K562 (cell line): ENCODE results near the gene SLC30A3. TPM values are rescaled to one million over a fixed set of nuclear protein-coding genes. Genes with fewer than 3 reads are reported as not detected.

Source experiments
- ATAC-seq: fragments of 200-7000 bp; cut with Tn5 transposase; 3 replicates; pipeline ENCODE4 v1.9.1; 2020; ENCODE audit warnings: moderate library complexity
- BruUV-seq: library from RNA; stranded (reverse); fragments of 400-500 nt; replicated peaks from 2 replicates; lab custom pipeline; 2021; lab: Mats Ljungman, UMichigan
- CTCF ChIA-PET: fragments of 300-600 bp; formaldehyde crosslinking; extraction: SDS; loops from one replicate; lab custom pipeline; 2021; ENCODE audit warnings: low intra/inter-chr PET ratio; lab: Yijun Ruan, JAX
- POLR2A ChIA-PET: fragments of 300-600, 350-650 bp; sonication (Branson Sonifier 250); formaldehyde crosslinking; extraction: SDS; loops from one replicate; lab custom pipeline; 2021; ENCODE audit warnings: antibody characterized with exemption, inconsistent platforms; lab: Yijun Ruan, JAX
- DNase-seq, 4 experiments: peaks; one replicate each; pipeline versions ENCODE4 v3.0.0 to v3.0.0-alpha.2; 2011 to 2018; ENCODE audit warnings: low spot score in 3 of 4, mixed read lengths in 3 of 4; ENCODE audit errors: extremely low read depth in 1 of 4
- FAIRE-seq: peaks from 2 replicates; lab custom pipeline; 2011; peaks lifted over from hg19 to GRCh38; lab: Jason Lieb, UNC
- H2AFZ ChIP-seq: 2 replicates; pipeline ENCODE4 v1.6.0; 2011; ENCODE audit warnings: low read depth, low read length, control low read depth, inconsistent platforms
- H3K27ac ChIP-seq: fragments of 200-600 bp; 3 replicates; pipeline ENCODE4 v1.8.0; 2011; ENCODE audit warnings: low read depth, mild to moderate bottlenecking, control low read depth, inconsistent platforms, low read length, moderate library complexity, mixed read lengths; ENCODE audit errors: extremely low read depth
- H3K27me3 ChIP-seq, 2 experiments: fragments of 300-600 bp in 1 of 2; 2 replicates in 1 of 2; 3 replicates in 1 of 2; pipeline versions ENCODE4 v1.6.0 to v1.8.0; 2011; ENCODE audit warnings: inconsistent platforms in 2 of 2, low read length in 2 of 2, mild to moderate bottlenecking in 1 of 2, mixed read lengths in 1 of 2, moderate library complexity in 1 of 2; ENCODE audit not compliant: control insufficient read depth in 2 of 2, insufficient read depth in 2 of 2
- H3K36me3 ChIP-seq: fragments of 300-600 bp; 3 replicates; pipeline ENCODE4 v1.8.0; 2011; ENCODE audit warnings: mild to moderate bottlenecking, low read length, inconsistent platforms; ENCODE audit not compliant: control insufficient read depth, insufficient read depth
- H3K4me1 ChIP-seq, 2 experiments: fragments of 200-600 bp in 1 of 2; replicated peaks in 1 of 2; 2 replicates in 1 of 2; 3 replicates in 1 of 2; pipeline versions ENCODE4 v1.5.1 to v1.8.0; 2011; ENCODE audit warnings: inconsistent platforms in 2 of 2, low read length in 2 of 2, mild to moderate bottlenecking in 1 of 2, mixed read lengths in 1 of 2, moderate library complexity in 1 of 2; ENCODE audit not compliant: control insufficient read depth in 2 of 2, insufficient read depth in 2 of 2
- H3K4me2 ChIP-seq: 2 replicates; pipeline ENCODE4 v1.6.1; 2011; ENCODE audit warnings: low read length, control low read depth, inconsistent platforms, mixed read lengths; ENCODE audit not compliant: insufficient read depth
- H3K4me3 ChIP-seq: fragments of 200-600 bp; sonication (generic), shearing (Covaris generic); 2 replicates; pipeline ENCODE4 v1.5.1; 2016; ENCODE audit warnings: control low read depth, inconsistent platforms
- H3K79me2 ChIP-seq: fragments of 200-600 bp; 3 replicates; pipeline ENCODE4 v1.8.0; 2011; ENCODE audit warnings: low read length, inconsistent platforms; ENCODE audit not compliant: control insufficient read depth, insufficient read depth
- H3K9ac ChIP-seq, 2 experiments: 2 replicates each; pipeline versions ENCODE4 v1.6.0 to v1.6.1; 2011; ENCODE audit warnings: low read depth in 2 of 2, low read length in 2 of 2, control low read depth in 1 of 2, inconsistent platforms in 1 of 2, mild to moderate bottlenecking in 1 of 2, mixed read lengths in 1 of 2; ENCODE audit not compliant: insufficient read depth in 1 of 2
- H3K9me1 ChIP-seq: one replicate; pipeline ENCODE4 v1.6.0; 2011; ENCODE audit warnings: inconsistent platforms, mild to moderate bottlenecking, low read length, moderate library complexity; ENCODE audit not compliant: control insufficient read depth, insufficient read depth
- H3K9me3 ChIP-seq: replicated peaks from 2 replicates; pipeline ENCODE4 v1.5.1; 2011; ENCODE audit warnings: low read depth, low read length, inconsistent platforms; ENCODE audit not compliant: control insufficient read depth, insufficient read depth
- H4K20me1 ChIP-seq: replicated peaks from 2 replicates; pipeline ENCODE4 v1.6.1; 2011; ENCODE audit warnings: low read length, inconsistent platforms, mixed read lengths; ENCODE audit not compliant: control insufficient read depth, insufficient read depth
- FOXO4 ChIP-seq: fragments of 450-650 bp; formaldehyde crosslinking; IDR thresholded peaks from 2 replicates; pipeline ENCODE4 v1.4.0; 2020; ENCODE audit warnings: mild to moderate bottlenecking, moderate library complexity
- FOXP4 ChIP-seq: sonication (generic); formaldehyde crosslinking; IDR thresholded peaks from 2 replicates; pipeline ENCODE4 v1.8.0; 2022; ENCODE audit warnings: mild to moderate bottlenecking, missing genetic modification reagents, borderline replicate concordance
- GTF2E2 ChIP-seq: fragments of 200-800 bp; sonication (Bioruptor generic); IDR thresholded peaks from 2 replicates; pipeline ENCODE4 v1.6.1; 2016; ENCODE audit warnings: missing genetic modification characterization, missing compliant biosample characterization
- KLF10 ChIP-seq: fragments of 250-450 bp; sonication (Bioruptor Pico); IDR thresholded peaks from 2 replicates; pipeline ENCODE4 v1.6.1; 2021; ENCODE audit warnings: matching md5 sums
- POLR3A ChIP-seq: IDR thresholded peaks from 2 replicates; pipeline ENCODE4 v1.6.1; 2011; ENCODE audit warnings: borderline replicate concordance, mild to moderate bottlenecking, moderate library complexity; ENCODE audit not compliant: insufficient read length, insufficient read depth; ENCODE audit errors: extremely low read depth
- ZNF263 ChIP-seq: sonication (generic); formaldehyde crosslinking; IDR thresholded peaks from 2 replicates; pipeline ENCODE4 v1.8.0; 2022; ENCODE audit warnings: mild to moderate bottlenecking, missing genetic modification reagents, borderline replicate concordance
- WGBS: fragments of 100-300 bp; shearing (Covaris generic); methylation state at CpG from one replicate; pipeline ENCODE4 v1.1.6; 2016; ENCODE audit warnings: low coverage, mixed read lengths; ENCODE audit not compliant: insufficient coverage; ENCODE audit errors: missing lambda C conversion rate; 5-methylcytosine and 5-hydroxymethylcytosine counted together
- in situ Hi-C: fragments of 300-500 bp; cut with MboI; formaldehyde crosslinking; loops from 4 replicates; pipeline ENCODE4 v1.15.0; 2018; ENCODE audit warnings: inconsistent platforms, mixed read lengths
- intact Hi-C: fragments of 100-400 bp; cut with micrococcal nuclease; formaldehyde crosslinking; loops from 2 replicates; pipeline ENCODE4 v1.14.2; 2022
- polyA plus RNA-seq, 8 experiments: library from polyadenylated mRNA; depleted of rRNA in 4 of 8; stranded (reverse) in 5 of 8; unstranded in 3 of 8; fragments of >200 nt; fragmentation: Nextera tagmentation in 2 of 8; fragmentation: Illumina TruSeq in 1 of 8; extraction: Ambion mirVana in 2 of 8; extraction: Trizol in 1 of 8; gene quantifications; 2 replicates each; pipeline versions ENCODE4 v1.2.1 to v1.2.3, GENCODE V29; 2011 to 2014; ENCODE audit warnings: inconsistent platforms in 1 of 8, missing spikeins in 1 of 8
- total RNA-seq, 7 experiments: library from RNA; depleted of rRNA in 6 of 7; stranded (reverse); fragments of >200 nt in 6 of 7; fragmentation: Illumina TruSeq in 2 of 7; extraction: Trizol in 2 of 7; gene quantifications; 2 replicates each; pipeline versions ENCODE4 v1.2.1 to v1.2.3, GENCODE V29; 2011 to 2021; ENCODE audit warnings: low replicate concordance in 1 of 7

Gene SLC30A3
- total and polyA plus RNA-seq, 9 of the 15 experiments (the other 6 are each of a cell fraction or from before 2014, with no cell fraction given): 0.03 to 2.7 (median 0.89) TPM; not detected in 1

GRCh38 chr2:27256855-27257454, 5.9 kb downstream of the SLC30A3 start:
- no peaks in the 10 kb centered on the region for H3K79me2 ChIP-seq
- no TSS peak for BruUV-seq
- H3K9ac ChIP-seq: peak overlapping the region in 1 of 2 experiments; percentile 50; a peak in 1 of 4 replicates
- H3K9me1 ChIP-seq: no peaks in the 10 kb centered on the region
- in situ Hi-C loops: no loop called here
- no peak overlapping the region for H3K27ac ChIP-seq
- ChIA-PET CTCF (interaction anchor here (0.6 kb wide), 1 partner anchor 447 kb away, joined by 4 read pairs; no protein-coding TSS in a partner anchor), POLR2A (interaction anchor here (0.6 to 1.2 kb wide), 2 partner anchors 14 to 181 kb away, joined by 3 to 4 read pairs; no protein-coding TSS in a partner anchor)
- 24% methylated on average over 7 of the region's 7 CpGs for WGBS
- H3K4me3 ChIP-seq: no peak overlapping the region
- no peaks in the 10 kb centered on the region for H3K9me3 ChIP-seq
- no peak overlapping the region for H2AFZ ChIP-seq
- TF ChIP-seq FOXP4 (CRISPR knock-in tag) (no peak), FOXO4 (CRISPR knock-in tag) (no peak), GTF2E2 (tag) (no peak), KLF10 (CRISPR knock-in tag) (no peak), ZNF263 (CRISPR knock-in tag) (peak; percentile 52; the same call in 1 of the 2 replicates), POLR3A (no peak)
- TF ChIP-seq, all 486 proteins: peak for 1
- H3K27me3 ChIP-seq: peaks cover 12 to 27% of the 10 kb centered on the region in 2 experiments; a peak in 3 of 5 replicates
- no peaks in the 10 kb centered on the region; the same call in none of the 2 replicates for H4K20me1 ChIP-seq
- DNase-seq (no peak), FAIRE-seq (no peak), ATAC-seq (no peak)
- H3K4me1 ChIP-seq: peaks cover 10 to 29% of the 10 kb centered on the region in 2 experiments; a peak in 4 of 5 replicates
- H3K4me2 ChIP-seq: no peak overlapping the region
- H3K36me3 ChIP-seq: no peaks in the 10 kb centered on the region
- intact Hi-C loops: no loop called here
